ENCODE results near the gene NR2F2.

NR2F2 gene

DNA sequence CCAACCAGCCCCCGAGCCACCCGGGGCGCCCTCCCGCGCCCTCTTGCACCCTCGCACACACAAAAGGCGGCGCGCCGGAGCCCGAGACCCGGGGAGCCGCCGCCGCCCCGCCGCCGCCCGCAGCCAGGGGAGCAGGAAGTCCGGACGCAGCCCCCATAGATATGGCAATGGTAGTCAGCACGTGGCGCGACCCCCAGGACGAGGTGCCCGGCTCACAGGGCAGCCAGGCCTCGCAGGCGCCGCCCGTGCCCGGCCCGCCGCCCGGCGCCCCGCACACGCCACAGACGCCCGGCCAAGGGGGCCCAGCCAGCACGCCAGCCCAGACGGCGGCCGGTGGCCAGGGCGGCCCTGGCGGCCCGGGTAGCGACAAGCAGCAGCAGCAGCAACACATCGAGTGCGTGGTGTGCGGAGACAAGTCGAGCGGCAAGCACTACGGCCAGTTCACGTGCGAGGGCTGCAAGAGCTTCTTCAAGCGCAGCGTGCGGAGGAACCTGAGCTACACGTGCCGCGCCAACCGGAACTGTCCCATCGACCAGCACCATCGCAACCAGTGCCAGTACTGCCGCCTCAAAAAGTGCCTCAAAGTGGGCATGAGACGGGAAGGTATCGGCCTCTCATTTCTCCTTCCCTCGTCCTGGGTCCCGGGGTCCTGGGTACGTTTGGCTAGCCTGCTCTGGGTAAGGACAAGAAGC, 1.6 kb downstream of the NR2F2 start:
- DNase-seq (ENCODE audit: low read depth in 3 of 3), result no peak

DNA sequence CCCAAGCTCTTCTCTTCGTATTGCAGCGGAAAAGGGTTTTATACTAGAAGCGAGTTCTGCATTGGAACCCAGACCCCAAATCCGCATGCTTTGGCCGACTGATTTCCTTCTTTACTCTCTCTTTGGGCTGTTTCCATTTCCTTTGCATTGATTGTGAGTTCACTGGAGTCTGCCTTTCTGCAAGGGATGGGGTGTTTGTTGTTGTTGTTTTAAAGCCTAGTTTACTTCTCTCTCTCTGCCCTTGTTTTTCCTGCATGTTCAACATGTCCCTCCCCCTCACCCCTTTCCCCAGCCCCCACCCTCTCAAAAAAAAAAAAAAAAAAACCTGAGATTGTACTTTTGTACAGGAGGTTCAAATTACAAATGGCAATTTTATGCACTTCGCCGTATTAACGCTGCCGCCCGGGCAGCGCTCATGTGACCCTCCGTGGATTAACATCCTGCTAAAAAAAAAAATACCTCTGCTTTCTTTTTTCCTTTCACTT, 2.2 kb downstream of the NR2F2 start:
- no peak for DNase-seq (ENCODE audit: low read depth in 3 of 3)

DNA sequence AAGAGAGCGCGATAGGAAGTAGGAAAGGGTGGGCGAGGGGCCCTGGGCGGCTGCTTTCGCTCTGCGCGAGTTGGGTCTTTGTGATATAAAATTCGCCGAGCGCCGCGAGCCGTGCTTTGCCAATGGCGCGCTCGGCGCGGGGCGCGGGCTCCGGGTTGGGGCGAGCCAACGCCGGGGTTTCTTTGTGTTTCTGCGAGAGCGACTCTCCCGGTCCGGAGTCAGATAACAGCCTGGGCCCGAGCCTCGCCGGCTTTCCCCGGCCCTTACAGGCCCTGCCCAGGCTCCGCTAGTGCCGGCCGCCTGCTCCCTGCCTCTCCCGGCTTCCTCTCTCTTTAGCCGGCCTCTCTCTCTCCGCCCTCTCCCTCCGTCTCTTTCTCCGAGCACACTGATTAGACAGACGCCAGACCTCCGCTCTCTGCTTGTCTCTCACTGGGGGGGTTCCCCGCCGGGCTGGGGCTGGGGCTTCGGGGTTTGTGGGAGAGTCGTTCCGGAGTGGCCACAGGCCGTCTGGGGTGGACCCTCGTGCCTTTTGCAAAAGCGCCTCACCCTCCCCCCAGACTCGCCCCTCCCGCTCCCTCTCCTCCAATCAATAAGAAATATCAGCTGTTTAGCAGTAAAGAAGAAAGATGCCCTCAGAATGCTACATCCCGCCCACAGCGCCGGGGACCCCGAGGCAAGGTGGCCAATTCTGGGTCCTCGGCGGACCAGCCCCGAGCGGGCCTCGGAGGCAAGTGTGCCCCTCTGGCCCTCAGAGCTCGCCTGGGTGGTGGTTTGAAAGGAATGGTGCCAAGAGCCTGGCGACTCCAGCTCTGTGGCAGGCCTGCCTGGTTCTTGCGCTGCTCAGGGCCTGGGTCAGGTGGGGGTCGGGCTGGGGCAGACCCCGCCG, 2.9 kb downstream of the NR2F2 start:
- DNase-seq (ENCODE audit: low read depth in 3 of 3), result no peak

DNA sequence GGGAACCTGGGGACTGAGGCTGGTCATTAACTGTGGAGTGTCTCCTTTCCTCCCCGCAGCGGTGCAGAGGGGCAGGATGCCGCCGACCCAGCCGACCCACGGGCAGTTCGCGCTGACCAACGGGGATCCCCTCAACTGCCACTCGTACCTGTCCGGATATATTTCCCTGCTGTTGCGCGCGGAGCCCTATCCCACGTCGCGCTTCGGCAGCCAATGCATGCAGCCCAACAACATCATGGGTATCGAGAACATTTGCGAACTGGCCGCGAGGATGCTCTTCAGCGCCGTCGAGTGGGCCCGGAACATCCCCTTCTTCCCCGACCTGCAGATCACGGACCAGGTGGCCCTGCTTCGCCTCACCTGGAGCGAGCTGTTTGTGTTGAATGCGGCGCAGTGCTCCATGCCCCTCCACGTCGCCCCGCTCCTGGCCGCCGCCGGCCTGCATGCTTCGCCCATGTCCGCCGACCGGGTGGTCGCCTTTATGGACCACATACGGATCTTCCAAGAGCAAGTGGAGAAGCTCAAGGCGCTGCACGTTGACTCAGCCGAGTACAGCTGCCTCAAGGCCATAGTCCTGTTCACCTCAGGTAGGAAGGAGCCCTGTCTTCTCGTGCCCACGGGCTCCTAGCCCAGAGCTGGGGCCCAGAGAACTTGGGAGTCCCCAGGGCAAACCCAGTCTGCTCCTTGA, 3.7 kb downstream of the NR2F2 start:
- DNase-seq (ENCODE audit: low read depth in 3 of 3), result no peak

DNA sequence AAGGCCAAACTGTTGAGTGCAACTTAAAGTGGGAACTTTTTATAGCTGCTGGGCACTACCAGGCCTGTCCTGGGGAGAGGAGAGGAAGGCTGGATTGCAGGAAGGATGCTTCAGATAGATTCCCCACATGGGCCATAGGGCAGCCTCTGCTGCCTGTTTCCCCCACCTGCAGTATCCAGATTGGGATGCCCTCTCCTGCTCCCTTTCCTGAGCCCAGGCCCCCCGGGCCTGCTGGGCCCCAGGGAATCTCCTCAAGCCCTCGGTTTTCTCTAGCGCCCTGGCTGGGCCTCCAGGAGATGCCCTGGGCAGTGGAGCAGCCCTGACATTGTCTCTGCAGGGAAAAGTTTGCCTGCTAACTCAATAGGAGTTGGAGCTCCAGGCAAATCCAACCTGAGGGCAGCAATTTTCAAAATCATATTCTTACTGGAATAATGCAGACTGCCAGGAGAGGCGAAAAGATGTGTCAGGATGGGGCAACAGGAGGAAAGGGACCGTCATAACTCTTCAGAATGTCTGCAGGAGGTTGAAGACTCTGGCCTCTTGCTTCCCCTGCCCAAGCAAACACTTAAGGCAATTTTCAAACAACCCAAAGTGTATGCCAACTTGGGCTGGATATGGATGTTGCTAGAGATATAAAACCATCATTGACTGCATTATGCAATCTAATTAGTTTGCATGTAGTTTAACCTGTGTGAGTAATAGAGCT, 4.4 kb downstream of the NR2F2 start:
- DNase-seq (ENCODE audit: low read depth in 3 of 3), result no peak

DNA sequence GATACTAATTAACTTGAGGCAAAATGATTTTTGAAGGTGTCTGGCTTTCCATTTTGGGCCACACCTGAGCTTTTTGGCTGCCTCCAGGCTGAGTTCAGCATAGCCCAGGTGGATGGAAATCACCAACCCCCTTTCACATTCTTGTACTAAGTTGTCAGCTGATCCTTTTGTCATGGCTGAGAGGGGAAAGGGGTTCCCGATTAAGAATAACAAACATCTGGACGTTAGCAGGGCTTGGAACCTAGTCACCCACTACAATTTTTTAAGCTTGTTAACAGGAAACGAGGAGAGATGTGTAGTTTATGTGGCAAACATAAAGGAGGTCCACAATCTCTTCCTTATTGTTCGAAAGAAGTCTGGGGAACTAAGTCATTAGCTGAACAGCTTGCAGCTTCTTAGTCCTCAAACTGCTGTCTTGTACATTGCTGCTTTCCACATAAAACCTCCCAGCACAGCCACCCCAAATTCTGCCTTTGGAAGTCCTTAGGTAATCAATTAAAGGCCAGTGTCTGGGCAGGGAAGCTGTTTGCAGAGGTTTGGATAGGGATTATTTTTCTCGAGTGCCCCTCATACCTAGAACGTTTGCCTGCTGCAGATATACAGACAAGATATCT, 5.0 kb downstream of the NR2F2 start:
- DNase-seq (ENCODE audit: low read depth in 3 of 3), result no peak

DNA sequence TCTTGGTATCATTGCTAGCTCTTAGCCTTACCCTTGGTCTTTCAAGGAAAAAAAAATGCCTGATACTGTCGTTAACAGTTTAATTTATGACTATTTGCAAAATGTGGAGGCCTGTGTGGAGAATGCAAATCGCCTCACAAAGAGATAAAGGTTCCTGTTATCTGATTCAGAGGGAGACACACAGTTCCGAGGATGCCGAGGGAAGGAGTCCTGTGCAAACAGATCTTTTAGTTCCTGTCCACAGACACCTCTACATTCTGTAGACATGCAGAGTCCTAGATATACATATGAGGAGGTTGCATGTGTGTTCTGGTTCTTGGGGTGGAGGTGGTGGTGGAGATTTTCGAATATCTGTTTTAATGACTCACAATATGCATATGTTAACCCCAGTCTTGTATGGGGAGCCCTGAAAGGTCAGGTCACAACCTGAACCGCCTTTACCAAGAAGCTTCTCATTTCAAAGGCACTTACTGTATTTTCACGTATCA, 5.7 kb downstream of the NR2F2 start:
- DNase-seq (ENCODE audit: low read depth in 3 of 3), result no peak

DNA sequence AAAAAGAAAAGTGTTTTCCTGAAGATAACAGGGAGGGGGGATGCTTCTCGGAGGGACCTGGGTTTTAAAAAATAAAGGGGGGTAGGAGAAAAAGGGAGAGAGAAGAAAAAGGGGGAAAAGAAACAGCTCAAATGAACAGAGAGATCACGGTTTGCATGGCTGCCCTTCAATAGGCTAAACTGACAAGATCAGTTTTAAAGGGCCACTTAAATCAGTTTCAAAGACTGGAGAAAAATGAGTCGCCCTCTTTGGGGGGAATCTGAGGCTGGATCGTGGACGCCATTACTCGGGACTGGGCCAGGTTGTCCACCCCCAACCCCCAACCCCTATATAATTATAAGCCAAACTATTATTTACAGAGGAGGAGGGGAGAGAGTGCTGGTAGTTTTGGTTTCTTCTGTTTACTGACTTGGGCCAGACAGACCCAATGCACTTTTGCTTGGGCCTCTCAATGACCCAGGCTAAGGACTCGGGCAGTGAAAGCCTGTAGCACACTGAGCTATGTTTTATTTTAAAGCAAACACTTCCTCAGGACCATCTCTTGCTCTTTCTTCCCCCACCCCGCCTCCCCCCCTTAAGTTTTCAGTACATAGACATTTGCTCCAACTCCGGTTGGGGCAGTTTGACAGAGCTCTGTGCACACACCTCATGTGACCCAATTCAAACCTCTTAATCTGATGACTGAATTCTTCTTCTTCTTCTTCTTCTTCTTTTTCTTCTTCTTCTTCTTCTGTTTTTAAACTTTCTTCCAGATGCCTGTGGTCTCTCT, 6.3 kb downstream of the NR2F2 start:
- DNase-seq (ENCODE audit: low read depth in 3 of 3), result no peak

DNA sequence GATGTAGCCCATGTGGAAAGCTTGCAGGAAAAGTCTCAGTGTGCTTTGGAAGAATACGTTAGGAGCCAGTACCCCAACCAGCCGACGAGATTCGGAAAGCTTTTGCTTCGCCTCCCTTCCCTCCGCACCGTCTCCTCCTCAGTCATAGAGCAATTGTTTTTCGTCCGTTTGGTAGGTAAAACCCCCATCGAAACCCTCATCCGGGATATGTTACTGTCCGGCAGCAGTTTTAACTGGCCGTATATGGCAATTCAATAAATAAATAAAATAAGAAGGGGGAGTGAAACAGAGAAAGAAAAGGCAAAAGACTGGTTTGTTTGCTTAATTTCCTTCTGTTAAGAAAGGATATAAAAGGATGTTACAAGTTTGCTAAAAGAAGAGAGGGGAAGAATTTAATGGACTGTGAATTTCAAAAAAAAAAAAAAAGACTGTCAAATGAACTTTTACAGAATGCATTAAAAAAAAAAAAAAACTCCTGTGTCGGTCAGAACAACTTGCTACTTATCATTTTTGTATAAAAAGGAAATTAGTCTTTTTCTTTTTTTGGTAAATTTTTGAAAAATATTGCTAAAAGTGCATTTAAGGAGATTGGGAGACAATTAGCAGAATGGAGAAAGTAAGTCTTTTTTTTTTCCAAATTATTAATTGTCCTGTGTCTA, 7.0 kb downstream of the NR2F2 start:
- no peak for DNase-seq (ENCODE audit: low read depth in 3 of 3)

DNA sequence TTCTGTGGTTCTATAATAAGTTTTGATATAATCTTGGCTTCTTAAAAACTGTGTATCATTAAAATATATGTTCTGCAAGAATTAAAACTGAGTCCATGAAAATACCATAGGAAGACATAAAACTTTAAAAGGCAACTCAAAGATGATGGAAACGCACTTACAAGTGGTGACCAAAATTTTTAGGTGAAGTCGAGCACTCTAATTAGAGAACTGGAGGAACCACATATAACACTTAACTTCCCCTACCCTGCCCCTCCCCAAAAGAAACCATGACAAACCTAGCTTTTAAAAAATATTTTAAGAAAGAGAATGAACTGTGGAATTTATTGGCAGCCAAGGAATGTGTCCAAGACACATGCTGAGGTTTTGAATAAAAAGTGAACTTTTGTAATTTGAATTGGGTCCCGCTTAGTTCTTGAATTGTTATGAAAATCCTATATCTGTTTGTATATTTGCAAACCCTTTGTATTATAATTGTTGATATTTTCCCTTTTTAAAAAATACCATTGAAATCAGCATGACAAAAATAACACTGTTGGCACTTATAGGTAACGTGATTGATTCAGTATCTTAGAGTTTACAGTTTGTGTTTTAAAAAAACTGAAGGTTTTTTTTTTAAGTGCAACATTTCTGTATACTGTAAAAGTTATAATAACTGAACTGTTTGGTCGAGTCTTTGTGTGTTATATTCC, 7.7 kb downstream of the NR2F2 start:
- no peak for DNase-seq (ENCODE audit: low read depth in 3 of 3)

DNA sequence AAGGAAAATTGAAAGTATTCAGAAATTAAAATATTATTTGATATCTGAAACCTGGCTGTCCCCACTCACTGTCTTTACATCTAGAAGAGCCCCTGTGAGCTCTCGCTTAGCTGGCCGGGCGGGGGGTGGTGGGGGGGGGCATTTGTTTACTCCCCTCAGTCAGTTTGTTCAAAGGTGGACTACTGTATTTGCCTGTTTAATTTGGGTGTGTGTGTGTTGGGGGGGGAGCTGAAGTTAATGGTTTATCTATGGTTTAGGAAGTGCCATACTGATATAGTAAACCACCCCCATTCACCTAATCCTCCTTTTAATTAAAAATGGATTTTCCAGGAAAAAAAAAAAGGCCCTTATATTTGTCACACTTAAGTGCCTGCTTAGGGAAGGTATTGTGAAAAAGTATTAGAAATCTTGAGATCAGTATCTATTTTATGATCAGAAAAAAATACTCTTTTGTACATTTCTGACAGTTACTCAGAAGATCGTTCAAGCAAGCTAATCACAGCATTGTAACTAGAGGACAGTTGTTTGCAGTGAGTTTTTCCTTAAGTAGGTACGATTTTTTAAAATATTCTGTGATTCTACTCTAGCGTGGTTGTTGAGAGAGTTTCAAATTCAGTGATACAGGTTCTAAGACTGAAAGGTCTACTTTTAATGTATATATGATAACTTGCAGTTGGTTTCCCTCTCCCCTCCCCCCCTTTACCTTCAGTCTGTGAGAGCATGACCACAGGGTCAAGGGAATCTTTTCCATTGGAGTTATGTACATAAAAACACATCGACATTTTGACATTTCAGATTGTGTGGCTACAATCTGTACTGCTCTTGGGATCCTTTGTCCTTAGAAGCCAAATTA, 8.5 kb downstream of the NR2F2 start:
- no peak for DNase-seq (ENCODE audit: low read depth in 3 of 3)

DNA sequence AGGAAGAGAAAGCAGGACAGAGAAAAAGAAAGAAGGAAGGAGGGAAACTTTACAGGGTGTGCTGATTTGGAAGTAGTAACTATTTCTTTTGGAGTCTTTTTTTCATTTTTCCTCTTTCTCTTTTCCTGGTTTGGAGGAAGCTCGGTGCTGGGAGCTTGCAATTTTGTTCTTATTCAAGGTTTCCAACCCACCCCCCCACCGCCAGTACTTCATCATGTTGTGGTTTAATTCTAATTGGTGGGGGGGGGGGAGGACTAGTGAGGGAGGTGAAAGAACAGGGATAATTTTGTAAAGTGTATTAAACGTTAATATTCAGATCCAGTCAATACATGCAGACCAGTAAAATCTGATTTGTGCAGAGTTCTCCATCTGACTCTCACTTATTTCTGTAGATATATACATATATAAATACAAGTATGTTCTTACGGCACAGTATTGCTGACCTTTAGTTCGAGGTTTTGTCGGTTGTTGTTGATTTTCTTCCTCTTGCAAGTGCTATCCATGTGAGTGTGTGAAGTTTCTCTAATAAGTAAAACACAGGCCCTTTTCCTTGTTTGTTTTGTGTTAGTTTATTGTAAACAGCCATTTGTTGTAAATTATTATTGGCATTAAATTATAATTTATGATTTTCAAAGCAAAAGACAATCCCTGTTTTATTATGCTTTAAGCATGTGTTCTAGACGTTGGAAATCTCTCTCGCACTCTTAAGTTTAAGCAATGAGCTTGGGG, 9.3 kb downstream of the NR2F2 start:
- no peak for DNase-seq (ENCODE audit: low read depth in 3 of 3)

DNA sequence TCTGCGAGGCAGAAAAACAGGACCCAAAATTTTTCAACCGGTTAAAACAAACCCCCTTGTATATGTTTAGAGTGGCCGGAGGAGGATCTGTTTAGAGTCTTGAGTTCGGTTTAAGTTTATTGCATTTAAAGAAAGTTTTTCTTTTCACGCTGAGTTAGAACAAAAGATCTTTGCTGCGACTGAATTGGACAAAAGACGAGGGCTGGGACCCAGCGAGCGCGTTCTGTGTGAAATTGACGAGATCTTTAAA, 9.8 kb downstream of the NR2F2 start:
- no peak for DNase-seq (ENCODE audit: low read depth in 3 of 3)

DNA sequence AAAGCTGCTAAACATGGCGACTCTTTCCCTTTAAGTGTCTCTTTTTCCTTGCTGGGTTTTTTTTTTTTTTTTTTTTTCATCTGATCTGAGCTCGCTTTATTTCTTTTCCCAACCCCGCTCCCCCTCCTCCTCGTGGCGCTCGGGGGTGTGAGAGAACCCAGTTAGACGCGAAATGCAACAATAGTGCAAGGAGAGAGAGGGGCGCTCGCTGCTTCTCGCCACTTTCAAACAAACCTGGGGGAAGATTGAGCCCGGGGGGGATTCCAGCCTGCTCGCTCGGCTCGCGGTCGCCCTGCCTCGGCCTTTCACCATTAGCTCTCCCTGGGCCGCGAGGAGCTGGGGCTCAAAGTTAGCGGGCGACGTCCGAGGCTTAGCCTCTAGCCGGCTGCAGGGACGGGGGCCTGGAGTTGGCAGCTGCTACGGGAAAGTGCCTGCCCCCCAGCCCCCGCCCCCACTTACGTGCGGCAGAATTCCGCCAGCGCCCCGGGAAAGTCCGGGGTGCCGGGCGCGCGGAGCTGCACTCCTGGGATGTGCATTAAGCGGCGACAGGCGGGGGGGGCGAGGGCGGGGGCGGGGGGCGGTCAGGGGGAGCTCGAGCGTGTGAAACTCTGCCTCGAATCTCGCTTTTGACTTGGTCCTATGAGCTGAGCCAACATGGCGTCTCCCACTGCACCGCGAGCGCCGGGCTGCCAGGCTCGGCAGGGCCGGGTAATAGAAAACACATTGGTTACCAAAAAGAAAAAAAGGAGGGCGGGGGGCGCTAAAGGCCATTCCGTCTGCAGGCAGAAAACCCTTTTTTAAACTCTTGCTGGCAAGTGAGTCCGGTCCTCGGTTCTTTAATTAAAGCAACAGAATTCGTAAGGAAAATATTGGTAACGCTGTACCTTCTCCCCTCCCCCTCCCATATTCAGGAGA, 10.4 kb downstream of the NR2F2 start:
- no peak for DNase-seq (ENCODE audit: low read depth in 3 of 3)

DNA sequence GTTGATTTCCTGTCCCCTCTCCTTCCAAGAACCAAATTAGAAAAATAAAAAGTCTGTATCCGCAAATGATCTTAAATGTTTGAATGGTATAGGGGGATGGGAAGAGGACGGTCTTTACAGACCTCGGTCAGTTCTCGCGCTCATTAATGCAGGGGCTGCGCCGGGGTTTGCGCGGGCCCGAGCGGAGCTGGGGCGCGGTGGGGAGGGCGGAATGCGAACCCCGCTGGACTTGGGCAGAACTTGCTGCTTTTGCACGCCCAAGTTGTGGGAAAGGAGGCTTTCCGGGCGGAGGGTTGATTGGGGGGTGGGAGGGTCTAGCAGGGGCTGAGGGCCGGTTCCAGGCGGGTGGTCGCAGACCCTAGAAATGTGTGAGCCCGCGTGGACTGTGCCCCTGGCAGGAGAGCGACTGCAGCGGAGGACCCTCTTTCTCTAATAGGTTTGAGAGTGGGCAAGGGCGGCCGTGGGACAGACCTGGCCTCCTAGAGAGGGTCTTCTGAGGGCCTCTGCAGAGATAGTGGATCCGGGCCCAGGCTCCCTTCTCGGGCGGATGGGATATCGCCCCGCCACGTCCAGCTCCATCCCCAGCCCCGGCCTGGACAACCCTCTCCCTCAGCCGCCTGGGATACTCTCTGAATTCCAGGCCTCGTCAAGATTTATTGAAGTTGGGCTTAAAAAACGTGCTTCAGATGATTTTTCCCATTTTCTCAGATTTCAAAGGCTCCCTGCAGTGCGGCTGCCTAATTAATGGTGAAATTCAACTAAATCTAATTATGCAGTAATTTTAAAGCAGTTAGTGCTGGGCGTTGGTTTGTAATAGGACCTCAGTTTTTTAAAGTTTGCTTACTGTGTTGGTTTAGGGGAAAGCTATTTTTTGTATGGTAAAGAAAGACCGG, 11.3 kb downstream of the NR2F2 start:
- no peak for DNase-seq (ENCODE audit: low read depth in 3 of 3)

Measured in stimulated activated CD4-positive, alpha-beta T cell treated with anti-CD3 and anti-CD28 coated beads, TNF-alpha, amount 100 ng/mL, for 48 hours (primary cell).